HCT116 (cell line): ENCODE measurements around the gene EPHA4. TPM values are rescaled to one million over a fixed set of nuclear protein-coding genes. Genes with fewer than 3 reads are reported as not detected.

Experiments
- ATAC-seq: fragments of 200-7000 bp; cut with Tn5 transposase; 2 replicates; pipeline ENCODE4 v1.9.1; 2020; ENCODE audit warnings: mild to moderate bottlenecking, moderate library complexity
- BruUV-seq: library from RNA; stranded (reverse); fragments of 400-500 nt; replicated peaks from 2 replicates; lab custom pipeline; 2021; lab: Mats Ljungman, UMichigan
- CTCF ChIA-PET: fragments of 300-600 bp; sonication (Branson Sonifier 250); formaldehyde crosslinking; loops from one replicate; lab custom pipeline; 2021; ENCODE audit warnings: antibody characterized with exemption; lab: Charles Lee
- POLR2A ChIA-PET: fragments of 300-600, 350-600 bp; sonication (Branson Sonifier 250); formaldehyde crosslinking; loops from one replicate; lab custom pipeline; 2021; ENCODE audit warnings: antibody characterized with exemption; lab: Charles Lee
- RAD21 ChIA-PET, 2 experiments: fragments of 300-600 bp; sonication (Branson Sonifier 250); formaldehyde crosslinking; loops; one replicate each; lab custom pipeline; 2023; ENCODE audit warnings: low total read pairs in 2 of 2; ENCODE audit not compliant: uncharacterized antibody in 2 of 2, unreplicated experiment in 2 of 2, low non-redundant PET in 1 of 2; lab: Charles Lee
- DNase-seq: peaks from one replicate; pipeline ENCODE4 v3.0.0-alpha.2; 2010; ENCODE audit warnings: low read depth, low spot score
- H2AFZ ChIP-seq: fragments of 200-600 bp; shearing (Covaris generic), sonication (generic); 2 replicates; pipeline ENCODE4 v1.6.1; 2017; ENCODE audit warnings: low read depth, mixed run types, mixed read lengths, antibody characterized with exemption, low read length; ENCODE audit not compliant: poor library complexity, severe bottlenecking
- H3K27ac ChIP-seq: 2 replicates; pipeline ENCODE4 v1.5.1; 2012; ENCODE audit warnings: low read depth, low read length
- H3K27me3 ChIP-seq: fragments of 200-600 bp; sonication (generic); 2 replicates; pipeline ENCODE4 v1.6.1; 2016; ENCODE audit warnings: mixed run types, low read length, mixed read lengths; ENCODE audit not compliant: insufficient read depth
- H3K36me3 ChIP-seq, 2 experiments: fragments of 200-500 bp in 1 of 2; fragments of 200-600 bp in 1 of 2; sonication (Bioruptor generic) in 1 of 2; sonication (generic) in 1 of 2; 2 replicates each; pipeline versions ENCODE4 v1.5.1 to v1.6.1; 2014 to 2016; ENCODE audit warnings: low read length in 2 of 2, inconsistent platforms in 1 of 2, mixed read lengths in 1 of 2, mixed run types in 1 of 2; ENCODE audit not compliant: insufficient read depth in 2 of 2, control insufficient read depth in 1 of 2
- H3K4me1 ChIP-seq, 2 experiments: fragments of 200-600 bp in 1 of 2; sonication (generic) in 1 of 2; 2 replicates each; pipeline versions ENCODE4 v1.5.1 to v1.6.1; 2012 to 2017; ENCODE audit warnings: low read length in 2 of 2, inconsistent platforms in 1 of 2, mild to moderate bottlenecking in 1 of 2, mixed read lengths in 1 of 2, mixed run types in 1 of 2, moderate library complexity in 1 of 2; ENCODE audit not compliant: insufficient read depth in 2 of 2, control insufficient read depth in 1 of 2
- H3K4me2 ChIP-seq: fragments of 200-600 bp; sonication (generic); 2 replicates; pipeline ENCODE4 v1.6.1; 2017; ENCODE audit warnings: mixed run types, low read length, mixed read lengths
- H3K4me3 ChIP-seq, 2 experiments: fragments of 200-600 bp in 1 of 2; sonication (generic) in 1 of 2; replicated peaks in 1 of 2; 2 replicates each; pipeline ENCODE4 v1.5.1; 2011 to 2016; ENCODE audit warnings: low read length in 2 of 2, control low read depth in 1 of 2, low read depth in 1 of 2, mild to moderate bottlenecking in 1 of 2, mixed read lengths in 1 of 2, mixed run types in 1 of 2
- H3K79me2 ChIP-seq: fragments of 200-600 bp; sonication (generic); 2 replicates; pipeline ENCODE4 v1.6.1; 2017; ENCODE audit warnings: mild to moderate bottlenecking, mixed run types, low read length, moderate library complexity, mixed read lengths; ENCODE audit not compliant: insufficient read depth
- H3K9ac ChIP-seq: fragments of 200-600 bp; sonication (generic); 2 replicates; pipeline ENCODE4 v1.6.1; 2016; ENCODE audit warnings: low read length, mixed read lengths
- H3K9me2 ChIP-seq: fragments of 200-600 bp; sonication (generic), shearing (Covaris generic); 2 replicates; pipeline ENCODE4 v1.6.1; 2017; ENCODE audit warnings: mixed run types, mild to moderate bottlenecking, moderate library complexity; ENCODE audit not compliant: insufficient read depth
- H3K9me3 ChIP-seq, 2 experiments: fragments of 200-500 bp in 1 of 2; fragments of 200-600 bp in 1 of 2; sonication (Bioruptor generic) in 1 of 2; sonication (generic) in 1 of 2; 2 replicates each; pipeline ENCODE4 v1.6.1; 2014 to 2017; ENCODE audit warnings: low read length in 2 of 2, mixed read lengths in 2 of 2, inconsistent platforms in 1 of 2, low read depth in 1 of 2, mild to moderate bottlenecking in 1 of 2, mixed run types in 1 of 2, moderate library complexity in 1 of 2; ENCODE audit not compliant: control insufficient read depth in 1 of 2, insufficient read depth in 1 of 2
- H4K20me1 ChIP-seq: fragments of 200-600 bp; sonication (generic), shearing (Covaris generic); 2 replicates; pipeline ENCODE4 v1.6.1; 2017; ENCODE audit warnings: mixed run types, mild to moderate bottlenecking, moderate library complexity; ENCODE audit not compliant: insufficient read depth
- CBX3 ChIP-seq: IDR thresholded peaks from 2 replicates; pipeline ENCODE4 v1.6.1; 2012; ENCODE audit warnings: low read depth
- CEBPB ChIP-seq: IDR thresholded peaks from 2 replicates; pipeline ENCODE4 v1.6.1; 2012; ENCODE audit warnings: low read depth
- EGR1 ChIP-seq: IDR thresholded peaks from 2 replicates; pipeline ENCODE4 v1.6.1; 2012; ENCODE audit warnings: low read depth
- JUND ChIP-seq: IDR thresholded peaks from 2 replicates; pipeline ENCODE4 v1.6.1; 2012
- POLR2A ChIP-seq: IDR thresholded peaks from 2 replicates; pipeline ENCODE4 v1.7.0; 2011; ENCODE audit warnings: borderline replicate concordance; ENCODE audit not compliant: insufficient read depth, insufficient read length; ENCODE audit errors: extremely low read depth
- RAD21 ChIP-seq: IDR thresholded peaks from 2 replicates; pipeline ENCODE4 v1.6.1; 2012; ENCODE audit warnings: low read depth, mild to moderate bottlenecking
- SP1 ChIP-seq: IDR thresholded peaks from 2 replicates; pipeline ENCODE4 v1.6.1; 2012; ENCODE audit warnings: low read depth
- YY1 ChIP-seq: IDR thresholded peaks from 2 replicates; pipeline ENCODE4 v1.6.1; 2011; ENCODE audit warnings: low read length, low read depth, moderate library complexity, mild to moderate bottlenecking; ENCODE audit not compliant: insufficient replicate concordance; ENCODE audit errors: extremely low read depth
- ZNF274 ChIP-seq: fragments of 200-500 bp; sonication (Bioruptor generic); IDR thresholded peaks from 2 replicates; pipeline ENCODE4 v1.6.1; 2014; ENCODE audit warnings: mild to moderate bottlenecking, low read depth, low read length, inconsistent platforms
- intact Hi-C: fragments of 100-400 bp; cut with micrococcal nuclease; formaldehyde crosslinking; loops from 2 replicates; pipeline ENCODE4 v1.10.0; 2022
- total RNA-seq: library from RNA; stranded (reverse); gene quantifications from one replicate; pipeline ENCODE4 v1.2.1, GENCODE V29; 2021; ENCODE audit not compliant: unreplicated experiment
- TF ChIP-seq, protein P1 (sequence below), 3 experiments: fragments of 200-600 bp in 1 of 3; sonication (generic) in 1 of 3; IDR thresholded peaks in 2 of 3; conservative IDR thresholded peaks in 1 of 3; 2 replicates each; pipeline ENCODE4 v1.5.1; 2012 to 2017; ENCODE audit warnings: low read depth in 2 of 3, low read length in 2 of 3, antibody characterized with exemption in 1 of 3, borderline replicate concordance in 1 of 3, control low read depth in 1 of 3, mild to moderate bottlenecking in 1 of 3, mixed read lengths in 1 of 3, mixed run types in 1 of 3, moderate library complexity in 1 of 3; ENCODE audit not compliant: insufficient read depth in 1 of 3
- TF ChIP-seq, protein P2 (sequence below): IDR thresholded peaks from 2 replicates; pipeline ENCODE4 v1.6.1; 2012
- TF ChIP-seq, protein P3 (sequence below): IDR thresholded peaks from 2 replicates; pipeline ENCODE4 v1.6.1; 2012

EPHA4 gene
- total RNA-seq, 1 experiment from 2014 or later, result 3.5 TPM

DNA sequence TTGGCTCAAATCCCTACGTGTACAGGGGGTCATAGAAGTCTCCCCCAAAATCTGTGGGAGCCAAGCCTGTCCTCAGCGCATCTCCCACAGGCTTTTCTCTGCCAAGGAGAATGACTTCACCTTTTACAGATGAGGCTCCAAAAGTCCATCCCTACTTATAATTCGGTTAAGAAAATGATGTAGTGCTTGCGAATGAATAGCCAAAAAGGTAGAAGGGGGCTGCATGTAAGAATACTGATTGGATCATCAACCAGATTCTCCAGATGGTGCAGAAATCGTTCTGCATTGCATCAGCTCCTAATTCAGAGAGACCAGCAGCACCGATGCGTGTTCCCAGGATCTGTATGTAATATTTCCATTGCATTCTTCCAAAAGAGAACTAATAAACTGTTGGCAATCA lies 91.9 kb downstream of the EPHA4 start:
- H3K4me1 ChIP-seq, result peaks cover 3 to 6% of the 10 kb centered on the region in 2 experiments; a peak in 1 of 4 replicates
- POLR2A ChIA-PET, result no interaction called here
- H3K9me2 ChIP-seq, result no peaks in the 10 kb centered on the region
- H3K79me2 ChIP-seq, result no peaks in the 10 kb centered on the region
- DNase-seq (no peak), ATAC-seq (no peak)
- H3K36me3 ChIP-seq, result no peaks in the 10 kb centered on the region
- BruUV-seq, result no TSS peak
- H3K9ac ChIP-seq, result no peak overlapping the region
- no peak overlapping the region for H3K4me2 ChIP-seq
- TF ChIP-seq EGR1 (no peak), CBX3 (no peak), YY1 (no peak), RAD21 (no peak), CEBPB (no peak), POLR2A (no peak), ZNF274 (no peak)
- TF ChIP-seq, protein P1, sequence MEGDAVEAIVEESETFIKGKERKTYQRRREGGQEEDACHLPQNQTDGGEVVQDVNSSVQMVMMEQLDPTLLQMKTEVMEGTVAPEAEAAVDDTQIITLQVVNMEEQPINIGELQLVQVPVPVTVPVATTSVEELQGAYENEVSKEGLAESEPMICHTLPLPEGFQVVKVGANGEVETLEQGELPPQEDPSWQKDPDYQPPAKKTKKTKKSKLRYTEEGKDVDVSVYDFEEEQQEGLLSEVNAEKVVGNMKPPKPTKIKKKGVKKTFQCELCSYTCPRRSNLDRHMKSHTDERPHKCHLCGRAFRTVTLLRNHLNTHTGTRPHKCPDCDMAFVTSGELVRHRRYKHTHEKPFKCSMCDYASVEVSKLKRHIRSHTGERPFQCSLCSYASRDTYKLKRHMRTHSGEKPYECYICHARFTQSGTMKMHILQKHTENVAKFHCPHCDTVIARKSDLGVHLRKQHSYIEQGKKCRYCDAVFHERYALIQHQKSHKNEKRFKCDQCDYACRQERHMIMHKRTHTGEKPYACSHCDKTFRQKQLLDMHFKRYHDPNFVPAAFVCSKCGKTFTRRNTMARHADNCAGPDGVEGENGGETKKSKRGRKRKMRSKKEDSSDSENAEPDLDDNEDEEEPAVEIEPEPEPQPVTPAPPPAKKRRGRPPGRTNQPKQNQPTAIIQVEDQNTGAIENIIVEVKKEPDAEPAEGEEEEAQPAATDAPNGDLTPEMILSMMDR (IDR thresholded peaks at IDR 0.05 in 2 of 3, conservative IDR thresholded peaks at IDR 0.05 in 1 of 3; ENCODE audit: borderline replicate concordance in 1 of 3, insufficient read depth in 1 of 3, low read depth in 2 of 3, low read length in 2 of 3), result no peak
- TF ChIP-seq, protein P2, sequence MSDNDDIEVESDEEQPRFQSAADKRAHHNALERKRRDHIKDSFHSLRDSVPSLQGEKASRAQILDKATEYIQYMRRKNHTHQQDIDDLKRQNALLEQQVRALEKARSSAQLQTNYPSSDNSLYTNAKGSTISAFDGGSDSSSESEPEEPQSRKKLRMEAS, result no peak
- H4K20me1 ChIP-seq, result no peaks in the 10 kb centered on the region
- H2AFZ ChIP-seq, result no peak overlapping the region
- RAD21 ChIA-PET, result no interaction called here
- H3K9me3 ChIP-seq, result no peaks in the 10 kb centered on the region
- no peak overlapping the region for H3K4me3 ChIP-seq
- H3K27me3 ChIP-seq, result no peaks in the 10 kb centered on the region
- intact Hi-C loops, result no loop called here
- no peak overlapping the region for H3K27ac ChIP-seq
- CTCF ChIA-PET, result no interaction called here

GRCh38 chr2:221478485-221478863 lies 93.6 kb downstream of the EPHA4 start:
- Histone ChIP-seq H3K36me3 (no peaks in the 10 kb centered on the region), H2AFZ (no peak overlapping the region), H4K20me1 (no peaks in the 10 kb centered on the region), H3K27me3 (no peaks in the 10 kb centered on the region), H3K9ac (no peak overlapping the region), H3K4me2 (no peak overlapping the region), H3K4me1 (peaks cover 3 to 6% of the 10 kb centered on the region in 2 experiments; a peak in 1 of 4 replicates), H3K27ac (no peak overlapping the region), H3K79me2 (no peaks in the 10 kb centered on the region), H3K9me2 (no peaks in the 10 kb centered on the region), H3K9me3 (no peaks in the 10 kb centered on the region), H3K4me3 (no peak overlapping the region)
- ChIA-PET RAD21 (no interaction called here), CTCF (no interaction called here), POLR2A (no interaction called here)
- ATAC-seq, result peak; percentile 44; the same call in 1 of the 2 replicates
- intact Hi-C loops, result no loop called here
- DNase-seq, result no peak
- TF ChIP-seq, protein P3, sequence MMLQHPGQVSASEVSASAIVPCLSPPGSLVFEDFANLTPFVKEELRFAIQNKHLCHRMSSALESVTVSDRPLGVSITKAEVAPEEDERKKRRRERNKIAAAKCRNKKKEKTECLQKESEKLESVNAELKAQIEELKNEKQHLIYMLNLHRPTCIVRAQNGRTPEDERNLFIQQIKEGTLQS, result no peak
- TF ChIP-seq JUND (no peak), SP1 (no peak)
- TF ChIP-seq, protein P1 (IDR thresholded peaks at IDR 0.05 in 2 of 3, conservative IDR thresholded peaks at IDR 0.05 in 1 of 3; ENCODE audit: borderline replicate concordance in 1 of 3, insufficient read depth in 1 of 3, low read depth in 2 of 3, low read length in 2 of 3), result 0 out of 6 replicates have a peak, but pooled peaks of 1 of the 3 experiments have one; percentile 2
- BruUV-seq, result no TSS peak
